WI38 (cell line): ENCODE data around the gene MEGF9.

Experiments used
- H3K4me3 ChIP-seq: 2 replicates; pipeline ENCODE4 v1.5.1; 2011; ENCODE audit warnings: low read depth, mild to moderate bottlenecking, control low read depth, low read length
- CTCF ChIP-seq: IDR thresholded peaks from 2 replicates; pipeline ENCODE4 v1.5.1; 2012; ENCODE audit warnings: low read depth, mild to moderate bottlenecking, control low read depth, low read length

Gene MEGF9

GRCh38 chr9:120593250-120593954, 120.9 kb downstream of the MEGF9 start:
- no peak for TF ChIP-seq CTCF
- H3K4me3 ChIP-seq, result no peak overlapping the region

- no peak overlapping the region for H3K4me3 ChIP-seq
- no peak for TF ChIP-seq CTCF
Observed at GRCh38 chr9:120592210-120592609, 122.1 kb downstream of the MEGF9 start.

- no peak overlapping the region for H3K4me3 ChIP-seq
- TF ChIP-seq CTCF, result no peak
Observed at GRCh38 chr9:120587328-120587727, 126.9 kb downstream of the MEGF9 start.

GRCh38 chr9:120583958-120584369, 130.3 kb downstream of the MEGF9 start:
- TF ChIP-seq CTCF, result no peak
- no peak overlapping the region for H3K4me3 ChIP-seq

GRCh38 chr9:120580051-120580896, 134.0 kb downstream of the MEGF9 start, which contains the start of gene CDK5RAP2:
Gene CDK5RAP2, minus strand, starts transcription at chr9:120580167. Its CDS starts 189 bp downstream, at chr9:120579978.
- no peak for TF ChIP-seq CTCF
- peak within 1 kb of the TSS; percentile 98 for H3K4me3 ChIP-seq

GRCh38 chr9:120579139-120580050, 134.9 kb downstream of the MEGF9 start:
- TF ChIP-seq CTCF, result no peak
- peak overlapping the region; percentile 98 for H3K4me3 ChIP-seq
